Fibroblast of pulmonary artery (primary cell): ENCODE measurements around the gene MOSPD2.

ENCODE experiments used
- DNase-seq: peaks from one replicate; pipeline ENCODE4 v3.0.0-alpha.2; 2010; ENCODE audit warnings: low read depth
- H3K4me3 ChIP-seq: replicated peaks from 2 replicates; pipeline ENCODE4 v1.5.1; 2011; ENCODE audit warnings: low read depth, mild to moderate bottlenecking, control low read depth, low read length, moderate library complexity
- TF ChIP-seq, protein P1 (sequence below): IDR thresholded peaks from 2 replicates; pipeline ENCODE4 v1.5.1; 2011; ENCODE audit warnings: mild to moderate bottlenecking, control low read depth, low read length, inconsistent platforms; ENCODE audit errors: missing control alignments

MOSPD2 gene

DNA sequence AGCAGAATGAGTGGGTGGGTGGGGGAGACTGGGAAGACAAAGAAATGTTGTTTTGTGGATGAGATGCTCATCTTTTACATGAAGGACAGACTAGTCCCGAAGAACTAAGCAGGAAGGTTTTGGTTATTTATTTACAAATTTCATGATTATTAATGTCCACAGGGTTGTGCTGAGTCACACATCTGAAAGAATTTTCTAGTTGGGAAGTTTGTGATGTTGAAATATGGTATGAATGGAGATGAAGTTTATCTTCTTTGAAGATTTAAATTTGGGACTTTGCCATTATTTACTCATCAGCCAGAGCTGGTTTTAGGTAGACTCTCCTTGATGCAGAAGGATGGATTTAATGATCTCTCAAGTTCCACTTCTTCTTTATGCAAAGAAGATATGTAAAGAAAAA is 75.5 kb downstream of the MOSPD2 start:
- no peak for DNase-seq
- TF ChIP-seq, protein P1, sequence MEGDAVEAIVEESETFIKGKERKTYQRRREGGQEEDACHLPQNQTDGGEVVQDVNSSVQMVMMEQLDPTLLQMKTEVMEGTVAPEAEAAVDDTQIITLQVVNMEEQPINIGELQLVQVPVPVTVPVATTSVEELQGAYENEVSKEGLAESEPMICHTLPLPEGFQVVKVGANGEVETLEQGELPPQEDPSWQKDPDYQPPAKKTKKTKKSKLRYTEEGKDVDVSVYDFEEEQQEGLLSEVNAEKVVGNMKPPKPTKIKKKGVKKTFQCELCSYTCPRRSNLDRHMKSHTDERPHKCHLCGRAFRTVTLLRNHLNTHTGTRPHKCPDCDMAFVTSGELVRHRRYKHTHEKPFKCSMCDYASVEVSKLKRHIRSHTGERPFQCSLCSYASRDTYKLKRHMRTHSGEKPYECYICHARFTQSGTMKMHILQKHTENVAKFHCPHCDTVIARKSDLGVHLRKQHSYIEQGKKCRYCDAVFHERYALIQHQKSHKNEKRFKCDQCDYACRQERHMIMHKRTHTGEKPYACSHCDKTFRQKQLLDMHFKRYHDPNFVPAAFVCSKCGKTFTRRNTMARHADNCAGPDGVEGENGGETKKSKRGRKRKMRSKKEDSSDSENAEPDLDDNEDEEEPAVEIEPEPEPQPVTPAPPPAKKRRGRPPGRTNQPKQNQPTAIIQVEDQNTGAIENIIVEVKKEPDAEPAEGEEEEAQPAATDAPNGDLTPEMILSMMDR = no peak
- H3K4me3 ChIP-seq = no peak overlapping the region

DNA sequence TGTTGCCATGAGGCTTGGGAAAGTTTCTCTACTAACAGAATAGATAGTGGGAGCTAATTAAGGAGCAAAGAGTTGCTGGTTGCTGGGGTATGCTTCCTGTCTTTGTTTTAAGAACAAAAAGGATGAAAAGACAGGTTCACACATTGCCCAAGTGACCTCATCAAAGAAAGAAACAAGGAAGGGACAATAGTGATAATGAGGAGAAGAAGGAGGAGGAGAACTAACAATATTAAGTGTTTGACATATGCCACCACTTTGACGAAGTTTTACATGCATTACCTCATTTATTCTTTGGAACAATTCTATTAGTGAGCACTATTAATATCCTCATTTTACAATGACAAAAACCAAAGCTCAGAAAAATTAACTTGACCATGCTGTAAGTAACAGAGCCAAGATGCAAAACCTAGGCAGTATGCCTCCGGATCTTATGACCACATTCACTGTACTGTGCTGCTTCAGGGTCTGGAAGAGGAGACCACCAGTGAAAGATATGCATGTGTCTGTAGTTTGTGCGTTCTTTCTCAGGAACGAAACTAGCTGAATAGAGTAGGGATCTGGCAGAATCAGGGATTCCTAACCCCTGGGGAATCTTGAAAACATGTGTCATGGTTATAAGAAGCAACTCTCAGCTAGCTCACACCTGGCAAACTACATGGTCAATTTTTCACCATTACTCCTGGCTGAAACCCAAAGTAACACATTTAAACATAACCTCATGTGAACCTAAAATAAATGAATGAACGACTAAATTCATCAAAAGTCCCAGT is 83.8 kb downstream of the MOSPD2 start:
- DNase-seq = no peak
- no peak overlapping the region for H3K4me3 ChIP-seq
- TF ChIP-seq, protein P1 = no peak

DNA sequence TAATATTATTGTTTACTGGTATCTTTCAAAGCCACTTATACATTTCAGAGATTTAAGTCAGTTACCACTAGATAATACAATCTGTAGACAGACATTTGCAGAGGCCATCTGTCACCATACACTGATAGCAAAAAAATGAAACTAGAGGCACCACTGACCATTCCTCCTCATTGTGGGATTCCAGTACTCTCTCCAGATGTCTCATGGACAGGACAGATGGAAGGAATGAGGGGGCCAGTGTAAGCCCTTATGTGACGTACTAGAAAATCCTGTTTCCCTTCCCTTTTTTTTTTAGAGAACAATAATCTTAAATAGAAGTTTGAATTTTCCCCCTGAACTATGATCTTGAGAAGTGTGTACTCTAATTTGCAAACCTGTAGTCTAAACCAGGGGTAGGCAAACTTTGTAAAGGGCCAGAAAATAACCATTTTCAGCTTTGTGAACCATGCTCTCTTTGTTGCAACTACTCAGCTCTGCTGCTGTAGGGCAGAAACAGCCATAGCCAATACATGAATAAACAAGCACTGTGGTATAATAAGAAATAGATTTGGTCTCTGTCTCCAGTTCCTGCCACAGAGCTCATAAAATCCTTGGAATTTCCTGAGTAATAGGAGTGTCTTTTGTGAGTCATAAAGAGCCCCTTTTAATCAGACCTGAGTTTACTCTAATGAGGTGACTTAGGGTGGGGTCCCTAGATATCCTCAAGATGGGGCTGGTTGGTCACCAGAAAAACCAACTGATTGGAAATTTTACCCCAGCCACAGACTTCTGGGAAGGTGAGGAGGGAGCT is 90.4 kb downstream of the MOSPD2 start:
- H3K4me3 ChIP-seq = no peak overlapping the region
- TF ChIP-seq, protein P1 = no peak
- peak; percentile 11 for DNase-seq

DNA sequence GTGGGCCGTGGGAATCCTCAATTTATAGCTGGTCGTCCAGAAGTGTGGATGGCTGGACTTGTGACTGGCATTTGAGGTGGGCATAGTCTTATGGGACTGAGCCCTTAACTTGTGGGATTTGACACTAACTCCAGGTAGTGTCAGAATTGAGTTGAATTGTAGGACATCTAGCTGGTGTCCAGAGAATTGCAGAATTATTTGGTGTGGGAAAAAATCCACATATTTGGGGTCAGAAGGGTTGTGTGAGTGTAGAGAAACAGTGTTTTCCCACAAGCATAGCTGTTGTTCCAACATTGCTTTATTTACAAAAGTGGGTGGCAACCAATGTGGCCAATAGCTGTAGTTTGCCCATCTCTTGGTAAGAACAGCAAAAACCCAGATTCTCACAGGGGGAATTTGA is 91.3 kb downstream of the MOSPD2 start:
- TF ChIP-seq, protein P1 = peak; percentile 28
- H3K4me3 ChIP-seq = no peak overlapping the region
- DNase-seq = peak; percentile 22
